ENCODE results near the gene LRP2.

The LRP2 gene

GRCh38 chr2:169323841-169324240 is 38.5 kb downstream of the LRP2 start (continued):
- no peak for TF ChIP-seq MZF1 (tag by site-specific recombination; IDR thresholded peaks at IDR 0.05; ENCODE audit: borderline replicate concordance)
- no peak for TF ChIP-seq ZNF10 (tag by site-specific recombination; IDR thresholded peaks at IDR 0.05)
- no peak for TF ChIP-seq PATZ1 (tag by site-specific recombination; IDR thresholded peaks at IDR 0.05)
- TF ChIP-seq PRDM1 (tag by site-specific recombination; IDR thresholded peaks at IDR 0.05) = no peak
- TF ChIP-seq ZNF366 (tag by site-specific recombination; conservative IDR thresholded peaks at IDR 0.05) = no peak
- no peak for TF ChIP-seq GLIS1 (tag by site-specific recombination; IDR thresholded peaks at IDR 0.05)
- TF ChIP-seq KLF16 (tag by site-specific recombination; IDR thresholded peaks at IDR 0.05) = no peak
- TF ChIP-seq TSHZ1 (tag by site-specific recombination; IDR thresholded peaks at IDR 0.05; ENCODE audit: borderline replicate concordance) = no peak
- no peak for TF ChIP-seq HOXA7 (CRISPR knock-in tag; IDR thresholded peaks at IDR 0.05; ENCODE audit: borderline replicate concordance)
- TF ChIP-seq ZNF155 (tag by site-specific recombination; IDR thresholded peaks at IDR 0.05) = no peak
- no peak for TF ChIP-seq ZNF530 (tag by site-specific recombination; IDR thresholded peaks at IDR 0.05; ENCODE audit: low read depth)
- TF ChIP-seq ZNF792 (tag by site-specific recombination; IDR thresholded peaks at IDR 0.05) = no peak
- no peak for TF ChIP-seq ZBTB26 (tag by site-specific recombination; optimal IDR thresholded peaks at IDR 0.05)
- TF ChIP-seq ZSCAN23 (tag by site-specific recombination; IDR thresholded peaks at IDR 0.05) = no peak
- peak; percentile 50; the same call in 1 of the 2 replicates for TF ChIP-seq ZNF664 (tag by site-specific recombination; IDR thresholded peaks at IDR 0.05)
- TF ChIP-seq ZSCAN16 (tag by site-specific recombination; IDR thresholded peaks at IDR 0.05) = peak; percentile 66; the same call in 1 of the 2 replicates
- TF ChIP-seq ZNF623 (tag by site-specific recombination; IDR thresholded peaks at IDR 0.05) = no peak

GRCh38 chr2:169320561-169320960 is 41.8 kb downstream of the LRP2 start:
- peaks cover 17% of the 10 kb centered on the region for H3K4me1 ChIP-seq (ENCODE audit: control insufficient read depth, insufficient read depth, low read length)
- CTCF ChIA-PET = no interaction called here
- no peaks in the 10 kb centered on the region for H3K9me3 ChIP-seq (ENCODE audit: control insufficient read depth, insufficient read depth, low read depth, low read length)
- H3K27ac ChIP-seq (ENCODE audit: extremely low read depth, low read depth, low read length) = no peak overlapping the region
- H3K4me3 ChIP-seq (ENCODE audit: low read depth, low read length) = no peak overlapping the region
- peaks cover 0 to 9% of the 10 kb centered on the region in 2 experiments; a peak in 1 of 3 replicates for H3K36me3 ChIP-seq (ENCODE audit: control insufficient read depth in 2 of 2, insufficient read depth in 1 of 2, low read length in 2 of 2)
- POLR2A ChIA-PET = no interaction called here
- TF ChIP-seq ZNF529 (tag by site-specific recombination; IDR thresholded peaks at IDR 0.05; ENCODE audit: insufficient replicate concordance) (no peak), ZBTB17 (tag by site-specific recombination; IDR thresholded peaks at IDR 0.05) (no peak), KLF7 (tag by site-specific recombination; IDR thresholded peaks at IDR 0.05; ENCODE audit: borderline replicate concordance) (no peak), ZNF133 (tag by site-specific recombination; IDR thresholded peaks at IDR 0.05) (no peak), ZSCAN5A (tag by site-specific recombination; IDR thresholded peaks at IDR 0.05) (no peak), HIC1 (tag by site-specific recombination; IDR thresholded peaks at IDR 0.05) (no peak), OVOL3 (tag by site-specific recombination; IDR thresholded peaks at IDR 0.05) (no peak), ZNF791 (tag by site-specific recombination; IDR thresholded peaks at IDR 0.05) (no peak), ZNF146 (tag by site-specific recombination; IDR thresholded peaks at IDR 0.05) (no peak), ZNF416 (tag by site-specific recombination; IDR thresholded peaks at IDR 0.05) (no peak), ZNF2 (tag by site-specific recombination; IDR thresholded peaks at IDR 0.05) (no peak), GLI2 (tag by site-specific recombination; IDR thresholded peaks at IDR 0.05; ENCODE audit: borderline replicate concordance, low read depth) (no peak), ZNF473 (tag by site-specific recombination; IDR thresholded peaks at IDR 0.05) (no peak)

All from HEK293 (cell line).